GM21723 (cell line): ENCODE results near the gene SKIC8.

Experiments used
- ATAC-seq: cut with Tn5 transposase; IDR thresholded peaks from one replicate; pipeline ENCODE4 v1.9.1; 2021; ENCODE audit warnings: mild to moderate bottlenecking, moderate library complexity; ENCODE audit not compliant: unreplicated experiment

SKIC8 gene

GRCh38 chr15:78292219-78292618 is 7.2 kb downstream of the SKIC8 start:
- no peak for ATAC-seq

- ATAC-seq = no peak
Observed at GRCh38 chr15:78291698-78292097, 7.7 kb downstream of the SKIC8 start.

DNA sequence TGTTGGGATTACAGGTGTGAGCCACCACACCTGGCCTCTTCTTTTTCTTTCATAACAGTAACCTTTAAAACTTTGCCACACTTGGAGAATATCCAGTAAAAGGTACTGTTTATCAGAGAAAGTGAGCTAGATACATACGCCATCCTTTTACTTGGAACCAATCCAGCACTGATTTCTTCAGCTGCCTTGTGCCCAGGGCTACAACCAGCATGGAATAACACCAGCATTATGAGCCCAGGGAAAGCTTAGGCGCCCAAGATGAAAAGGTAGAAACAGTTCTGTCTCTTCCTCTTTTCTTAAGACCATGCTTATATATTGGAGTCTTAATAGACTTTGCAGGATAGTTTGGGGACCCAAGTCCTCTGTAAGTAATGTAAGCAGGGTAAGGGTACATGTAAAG is 8.4 kb downstream of the SKIC8 start:
- ATAC-seq = no peak

GRCh38 chr15:78290222-78290621 is 9.2 kb downstream of the SKIC8 start:
- no peak for ATAC-seq

DNA sequence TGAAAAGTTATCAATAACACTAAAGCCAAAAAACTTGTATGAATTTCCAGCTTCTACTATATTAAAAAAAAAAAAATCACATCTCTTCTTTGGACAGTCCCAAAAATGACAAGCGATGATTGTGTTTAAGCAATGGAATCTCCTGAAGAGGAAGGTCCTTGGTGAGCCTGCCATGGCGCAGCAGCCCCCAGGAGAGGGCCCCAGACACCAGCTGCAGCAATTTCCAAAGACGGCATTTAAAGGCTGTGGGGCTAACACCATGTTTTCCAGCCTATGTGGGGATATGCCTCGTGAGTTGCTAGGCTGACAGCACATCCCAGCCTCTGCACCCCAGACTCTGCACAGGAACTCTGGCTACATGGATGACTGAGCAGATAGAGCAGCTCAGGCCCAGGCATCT is 14.7 kb downstream of the SKIC8 start:
- no peak for ATAC-seq

- no peak for ATAC-seq
Observed at GRCh38 chr15:78282324-78282723, 17.1 kb downstream of the SKIC8 start.

DNA sequence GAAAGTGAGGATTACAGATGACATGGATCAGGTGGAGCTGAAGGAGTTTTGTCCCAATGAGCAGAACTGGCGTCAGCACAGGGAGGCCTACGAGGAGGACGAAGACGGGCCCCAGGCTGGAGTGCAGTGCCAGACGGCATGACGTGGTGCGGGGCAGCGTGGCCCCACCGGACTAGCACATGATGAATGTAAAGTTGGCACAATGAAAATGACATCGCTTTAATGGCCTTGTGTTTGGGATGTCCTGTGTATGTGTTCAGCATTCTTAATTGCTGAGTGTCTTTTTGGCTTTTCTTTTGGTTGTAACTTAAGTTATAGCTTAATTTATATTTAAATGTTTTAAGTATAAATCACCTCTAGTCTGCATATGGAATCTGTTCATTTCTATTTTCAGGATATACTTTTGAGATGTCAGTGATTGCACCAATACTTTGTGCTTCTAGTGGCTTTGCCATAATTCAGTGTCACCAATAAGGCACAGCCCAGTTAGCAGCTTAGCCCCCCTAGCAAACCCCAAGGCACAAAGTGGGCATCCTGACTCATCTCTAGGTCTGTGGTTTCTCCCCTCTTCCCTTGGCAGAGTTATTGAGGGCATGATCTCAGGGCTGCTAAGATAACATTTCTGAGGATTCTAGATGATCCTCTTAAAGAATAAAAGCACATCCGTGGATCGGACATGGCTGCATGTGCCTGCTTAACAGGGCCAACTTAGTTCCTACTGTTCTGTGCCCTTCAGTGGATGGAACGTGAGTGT is 18.9 kb downstream of the SKIC8 start:
- no peak for ATAC-seq

DNA sequence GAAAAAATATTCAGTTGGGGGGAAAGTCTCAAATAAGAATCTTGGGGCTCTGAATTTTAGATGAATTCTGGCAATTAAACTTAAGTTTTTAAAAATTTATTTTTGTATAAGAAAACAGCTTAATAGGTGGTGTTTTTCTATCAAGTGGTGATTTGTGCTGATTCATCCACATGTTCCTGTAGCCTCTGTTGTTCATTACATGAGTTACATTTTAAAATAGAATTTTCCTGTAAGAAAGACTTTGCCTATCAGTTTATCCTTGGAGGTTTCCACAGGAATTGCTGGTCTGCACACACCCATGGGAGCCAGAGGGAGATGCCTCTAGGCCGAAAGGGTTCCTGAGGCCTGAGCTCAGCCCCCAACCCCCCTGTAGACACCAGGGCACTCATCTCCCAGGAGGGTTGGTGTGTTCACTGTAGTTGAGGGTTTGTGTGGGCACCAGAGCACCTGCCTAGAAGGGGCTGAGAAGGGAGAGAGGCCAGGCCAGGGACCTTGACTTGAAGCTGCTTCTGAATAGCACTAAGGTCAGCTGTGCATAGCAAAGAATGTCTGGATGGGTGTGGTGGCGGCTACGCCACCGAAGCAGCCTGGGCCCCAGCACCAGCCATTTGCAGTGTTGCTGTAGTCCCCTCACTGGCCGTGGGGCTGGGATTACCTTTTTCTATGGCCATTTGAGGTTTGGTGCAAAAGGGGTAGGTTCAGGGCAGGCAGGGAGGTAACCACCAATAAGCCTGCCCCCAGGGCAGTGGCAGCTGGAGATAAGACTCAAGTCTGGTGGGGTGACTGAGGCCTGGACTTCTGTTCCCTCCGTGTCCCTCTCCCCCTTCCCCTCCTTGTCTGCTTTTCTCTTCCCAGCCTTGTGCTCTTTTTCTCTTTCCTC is 23.1 kb downstream of the SKIC8 start:
- no peak for ATAC-seq

GRCh38 chr15:78274994-78275393 is 24.4 kb downstream of the SKIC8 start:
- no peak for ATAC-seq

DNA sequence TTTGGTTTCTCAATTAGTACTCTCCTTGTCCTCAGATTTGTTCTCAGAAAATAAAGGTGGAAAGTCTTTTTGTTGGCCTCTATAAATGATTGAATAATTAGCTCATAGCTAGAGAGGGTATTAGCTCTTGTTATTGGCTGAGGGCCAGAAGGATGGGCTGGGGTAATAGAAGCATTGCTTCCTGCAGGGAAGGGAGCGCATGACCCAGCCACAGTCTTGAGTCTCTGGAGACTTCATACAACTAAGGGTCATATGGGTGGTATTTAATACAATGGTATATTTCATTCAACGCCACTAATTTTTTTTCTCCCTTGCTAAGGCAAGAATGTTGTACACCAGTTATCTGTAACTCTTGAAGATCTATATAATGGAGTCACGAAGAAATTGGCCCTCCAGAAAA is 26.6 kb downstream of the SKIC8 start:
- no peak for ATAC-seq

DNA sequence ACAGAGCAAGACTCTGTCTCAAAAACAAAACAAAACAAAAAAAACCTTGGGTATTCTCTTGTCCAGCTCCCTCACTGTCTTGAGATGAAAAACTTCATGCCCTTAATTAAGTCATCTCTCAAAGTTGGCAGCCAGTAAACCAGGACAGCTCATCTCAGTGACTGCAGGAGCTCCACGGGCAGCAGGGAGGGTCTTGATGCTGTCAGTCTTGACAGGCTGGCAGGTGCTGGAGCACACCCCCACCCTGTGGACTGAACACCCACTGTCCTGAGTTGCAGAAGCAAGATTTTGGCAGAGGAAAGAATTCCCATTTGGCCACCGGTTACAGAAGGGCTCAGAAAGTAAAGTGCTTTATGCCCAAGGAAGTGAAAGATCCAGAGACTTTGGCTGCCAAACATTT is 27.1 kb downstream of the SKIC8 start:
- no peak for ATAC-seq

DNA sequence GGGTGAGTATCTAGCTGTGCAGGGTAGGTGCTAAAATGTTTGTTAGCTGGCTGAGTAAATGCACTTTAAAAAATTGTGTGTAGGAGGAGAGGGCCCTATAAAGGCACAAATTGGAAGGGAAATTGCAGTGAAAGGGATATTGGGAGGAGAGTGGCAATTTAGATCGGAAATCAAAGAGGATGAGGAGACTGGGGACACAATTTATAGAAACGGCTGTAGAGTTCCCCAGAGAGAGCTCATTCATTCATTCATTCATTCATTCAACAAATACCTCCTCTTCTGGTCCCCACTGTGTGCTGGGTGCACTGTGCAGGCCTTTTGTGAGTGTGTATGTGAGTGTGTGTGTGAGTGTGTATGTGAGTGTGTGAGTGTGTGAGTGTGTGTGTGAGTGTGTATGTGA is 32.6 kb downstream of the SKIC8 start:
- ATAC-seq = no peak

DNA sequence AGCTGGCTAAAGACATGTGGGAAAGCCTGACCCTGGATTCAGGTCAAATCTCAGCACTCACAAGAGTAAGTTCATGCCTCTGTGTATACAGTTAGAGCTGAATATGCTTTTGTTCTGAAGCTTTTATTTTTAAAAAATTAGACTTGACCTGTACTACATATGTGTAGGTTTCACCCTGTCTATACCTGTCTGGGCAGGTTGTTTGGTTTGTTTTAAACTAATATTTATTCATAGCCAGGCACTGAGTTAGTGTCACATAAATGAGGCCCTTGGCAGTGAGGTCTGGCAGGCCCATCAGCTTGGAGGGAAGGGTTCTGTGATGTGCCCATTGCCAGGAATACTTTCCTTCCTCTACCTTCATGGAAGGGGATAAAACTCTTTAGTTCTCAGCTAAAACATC is 33.2 kb downstream of the SKIC8 start:
- ATAC-seq = no peak

DNA sequence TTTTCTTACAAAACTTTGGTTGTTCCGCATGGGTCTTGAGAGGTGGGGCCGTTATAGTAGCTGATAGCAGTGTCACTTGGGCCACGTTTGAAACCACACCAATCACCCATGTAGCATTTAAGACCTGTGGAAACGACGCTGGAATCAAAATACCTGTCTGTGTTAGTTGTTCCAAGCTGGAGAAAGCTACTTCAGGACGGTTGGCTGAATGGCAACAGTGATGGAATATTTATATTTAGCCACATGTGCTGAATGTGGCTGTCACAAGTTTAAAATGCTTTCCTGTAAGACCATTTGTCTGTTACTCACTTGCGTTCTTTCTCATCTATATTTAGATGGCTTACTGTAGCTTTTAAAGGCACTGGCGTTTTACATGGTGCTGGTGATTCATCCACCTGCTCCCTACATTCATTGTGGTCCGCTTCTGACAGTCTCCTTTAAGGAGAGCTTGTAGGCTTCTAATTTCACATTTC is 33.6 kb downstream of the SKIC8 start:
- no peak for ATAC-seq

GRCh38 chr15:78265137-78265460 is 34.3 kb downstream of the SKIC8 start:
- no peak for ATAC-seq

DNA sequence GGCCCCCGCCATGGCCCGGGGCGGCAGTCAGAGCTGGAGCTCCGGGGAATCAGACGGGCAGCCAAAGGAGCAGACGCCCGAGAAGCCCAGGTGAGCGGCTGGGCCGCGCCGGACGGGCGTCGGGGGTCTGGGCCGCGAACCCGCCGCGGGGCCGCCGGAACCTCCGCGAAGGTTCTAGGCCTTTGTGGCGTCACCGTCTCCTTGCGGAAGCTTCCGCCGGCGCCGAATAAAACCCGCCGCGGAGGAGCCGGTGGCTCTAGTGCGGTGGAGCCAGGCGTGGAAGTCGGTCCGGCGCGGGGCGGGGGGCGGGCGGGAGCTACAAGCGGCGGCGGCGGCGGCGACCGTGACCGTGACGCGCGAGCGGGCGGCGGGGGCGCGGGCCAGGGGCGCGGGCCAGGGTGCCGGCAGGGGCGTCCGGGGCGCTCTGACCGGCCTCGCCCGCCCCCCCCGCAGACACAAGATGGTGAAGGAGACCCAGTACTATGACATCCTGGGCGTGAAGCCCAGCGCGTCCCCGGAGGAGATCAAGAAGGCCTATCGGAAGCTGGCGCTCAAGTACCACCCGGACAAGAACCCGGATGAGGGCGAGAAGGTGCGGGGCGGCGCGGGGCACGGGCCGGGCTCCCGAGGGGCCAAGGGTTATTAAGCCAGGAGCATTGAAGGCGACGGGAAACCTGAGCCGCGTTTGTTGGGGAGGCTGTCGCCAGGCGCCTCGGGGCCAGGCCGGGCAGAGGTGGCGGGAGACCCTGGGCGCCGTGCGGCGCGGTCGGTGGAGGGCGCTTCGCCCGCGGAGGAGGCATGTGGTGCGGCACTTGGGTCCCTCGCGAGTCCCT is 34.9 kb downstream of the SKIC8 start, which contains the start of gene DNAJA4:
TSS of gene DNAJA4 (plus strand) at position 259 of the 833 bp plus-strand sequence. CDS start at position 461, 202 bp downstream.
- ATAC-seq = no peak

DNA sequence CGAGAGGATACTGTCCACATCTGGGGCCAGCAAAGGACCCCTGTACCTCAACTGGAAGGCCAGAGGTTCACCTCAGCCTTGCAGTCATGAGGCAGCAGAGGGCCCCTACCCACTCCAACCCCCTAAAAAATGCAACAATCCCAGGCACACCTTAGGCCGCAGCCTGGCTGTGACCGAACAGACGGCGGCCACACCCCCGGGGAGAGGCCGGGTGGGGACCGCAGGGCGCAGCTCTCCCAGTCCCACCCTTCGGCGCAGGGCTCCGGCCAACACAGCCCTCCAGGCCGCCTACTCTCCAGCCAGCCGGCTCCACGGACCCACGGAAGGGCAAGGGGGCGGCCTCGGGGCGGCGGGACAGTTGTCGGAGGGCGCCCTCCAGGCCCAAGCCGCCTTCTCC is 35.5 kb downstream of the SKIC8 start:
- no peak for ATAC-seq

DNA sequence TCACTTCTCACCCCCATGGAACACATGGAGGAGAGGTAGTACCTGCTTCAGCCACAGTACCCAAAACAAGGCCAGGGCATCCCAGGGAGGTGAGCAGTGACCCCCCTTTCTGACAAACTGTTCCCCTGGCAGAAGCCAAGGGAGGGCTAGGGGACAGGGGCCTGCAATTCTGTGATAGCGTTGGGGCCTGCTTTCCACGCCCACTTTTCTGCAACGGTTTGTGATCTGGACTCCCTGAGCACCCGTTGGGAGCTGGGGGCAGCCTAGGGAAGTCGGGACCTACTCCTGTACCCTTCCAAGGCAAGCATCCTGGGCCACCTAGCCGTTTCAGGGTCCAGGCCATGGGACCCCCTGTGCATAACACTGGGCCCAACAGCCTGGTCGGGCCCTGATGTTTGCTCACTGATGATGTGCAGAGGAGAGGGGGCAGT is 36.0 kb downstream of the SKIC8 start:
- ATAC-seq = no peak

DNA sequence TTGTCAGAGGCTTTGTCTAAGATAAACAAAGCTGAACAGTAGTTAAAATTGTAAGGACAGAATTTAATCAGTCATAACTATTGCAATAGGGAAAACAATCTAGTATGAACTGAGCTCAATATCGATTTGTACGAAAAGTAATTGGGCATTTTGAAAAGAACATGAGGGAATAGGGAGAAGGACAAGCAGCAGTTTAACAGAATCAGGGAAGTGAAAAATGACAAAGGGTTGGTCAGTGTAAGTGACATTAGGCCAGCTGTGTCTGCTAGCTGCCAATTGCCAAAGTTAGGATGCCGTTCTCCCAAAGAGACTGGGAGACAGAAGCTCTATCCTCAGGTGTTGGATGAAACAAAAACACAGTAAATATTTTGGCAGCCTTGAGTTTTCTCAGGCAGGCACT is 38.3 kb downstream of the SKIC8 start:
- no peak for ATAC-seq

- ATAC-seq = no peak
Observed at GRCh38 chr15:78260489-78260888, 38.9 kb downstream of the SKIC8 start.

DNA sequence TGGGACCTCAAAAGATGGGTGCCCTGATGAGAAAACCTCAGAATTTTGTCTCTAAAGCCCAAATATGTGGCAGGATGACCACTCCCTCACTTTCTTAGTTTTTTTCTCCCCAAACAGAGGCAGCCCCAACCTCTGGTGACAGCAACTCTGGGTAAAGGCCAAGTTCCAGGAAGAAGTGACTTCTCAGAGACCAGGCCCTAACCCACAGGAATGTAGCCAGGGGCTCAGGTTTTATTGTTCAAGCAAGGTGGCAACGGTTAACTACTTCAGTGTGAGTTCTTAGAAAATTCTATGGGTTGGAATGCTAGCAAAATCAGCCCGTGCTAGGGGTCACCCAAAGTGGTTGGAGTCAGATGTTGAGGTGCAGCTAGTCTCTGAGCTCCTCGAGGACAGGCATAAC is 40.2 kb downstream of the SKIC8 start:
- no peak for ATAC-seq
